ENCODE results near the gene PER2.

PER2 gene

GRCh38 chr2:238270606-238271005 is 17.8 kb downstream of the PER2 start:
- Histone ChIP-seq H3K36me3 (peaks cover 61 to 95% (median 66%) of the 10 kb centered on the region in 3 donors), H3K27me3 (no peaks in the 10 kb centered on the region), H3K9me3 (no peaks in the 10 kb centered on the region), H3K27ac (no peak overlapping the region), H3K4me1 (no peaks in the 10 kb centered on the region), H3K4me3 (no peak overlapping the region)
- intact Hi-C loops (cut with DNase I; ENCODE audit: low total_unique reads) = no loop called here
- no peak for DNase-seq
- TF ChIP-seq CTCF (IDR thresholded peaks at IDR 0.05) = no peak

- H3K4me1 ChIP-seq = no peaks in the 10 kb centered on the region
- no peak for TF ChIP-seq CTCF (IDR thresholded peaks at IDR 0.05)
- H3K27me3 ChIP-seq = no peaks in the 10 kb centered on the region
- no peak overlapping the region for H3K4me3 ChIP-seq
- no peak overlapping the region for H3K27ac ChIP-seq
- no peak for DNase-seq
- peaks cover 52 to 95% (median 66%) of the 10 kb centered on the region in 3 donors for H3K36me3 ChIP-seq
- no peaks in the 10 kb centered on the region for H3K9me3 ChIP-seq
- intact Hi-C loops (cut with DNase I; ENCODE audit: low total_unique reads) = no loop called here
Measured at GRCh38 chr2:238269741-238270140, 18.7 kb downstream of the PER2 start.

- TF ChIP-seq CTCF (IDR thresholded peaks at IDR 0.05) = no peak
- H3K4me3 ChIP-seq = no peak overlapping the region
- intact Hi-C loops (cut with DNase I; ENCODE audit: low total_unique reads) = no loop called here
- no peak overlapping the region for H3K27ac ChIP-seq
- no peaks in the 10 kb centered on the region for H3K9me3 ChIP-seq
- no peak for DNase-seq
- H3K27me3 ChIP-seq = no peaks in the 10 kb centered on the region
- H3K4me1 ChIP-seq = peaks cover 0 to 16% (median 6%) of the 10 kb centered on the region in 4 donors
- H3K36me3 ChIP-seq = peaks cover 43 to 88% (median 65%) of the 10 kb centered on the region in 3 donors
Measured at GRCh38 chr2:238267884-238268680, 20.3 kb downstream of the PER2 start.

- Histone ChIP-seq H3K4me3 (no peak overlapping the region), H3K36me3 (peaks cover 40 to 87% (median 61%) of the 10 kb centered on the region in 3 donors), H3K27me3 (no peaks in the 10 kb centered on the region), H3K4me1 (peaks cover 0 to 23% (median 9%) of the 10 kb centered on the region in 4 donors), H3K9me3 (no peaks in the 10 kb centered on the region), H3K27ac (no peak overlapping the region)
- DNase-seq = no peak
- TF ChIP-seq CTCF (IDR thresholded peaks at IDR 0.05) = no peak
- intact Hi-C loops (cut with DNase I; ENCODE audit: low total_unique reads) = no loop called here
Measured at GRCh38 chr2:238267341-238267710, 21.1 kb downstream of the PER2 start.

- peaks cover 0 to 23% (median 9%) of the 10 kb centered on the region in 4 donors for H3K4me1 ChIP-seq
- no peak overlapping the region for H3K27ac ChIP-seq
- TF ChIP-seq CTCF (IDR thresholded peaks at IDR 0.05) = no peak
- intact Hi-C loops (cut with DNase I; ENCODE audit: low total_unique reads) = no loop called here
- peaks cover 38 to 87% (median 64%) of the 10 kb centered on the region in 3 donors for H3K36me3 ChIP-seq
- no peaks in the 10 kb centered on the region for H3K27me3 ChIP-seq
- H3K9me3 ChIP-seq = no peaks in the 10 kb centered on the region
- DNase-seq = no peak
- no peak overlapping the region for H3K4me3 ChIP-seq
Measured at GRCh38 chr2:238265605-238266004, 22.8 kb downstream of the PER2 start.
